HG03103 (cell line): ENCODE measurements around the gene PODXL2.
"Not testable (repeated sequence)": the region's sequence is repeated elsewhere in the genome, so short reads cannot be mapped to it uniquely, and the experiment has no call there.

Experiments used
- ATAC-seq: cut with Tn5 transposase; IDR thresholded peaks from one replicate; pipeline ENCODE4 v1.9.1; 2021; ENCODE audit warnings: low read depth; ENCODE audit not compliant: unreplicated experiment

The PODXL2 gene

GRCh38 chr3:127604546-127605165, 24.3 kb upstream of the PODXL2 start:
- ATAC-seq, result no peak

GRCh38 chr3:127605547-127605946, 23.4 kb upstream of the PODXL2 start:
- not testable (repeated sequence) for ATAC-seq

- ATAC-seq, result no peak
These were observed 22.7 kb upstream of the PODXL2 start for GRCh38 chr3:127606086-127606805.

- ATAC-seq, result no peak
These were observed 21.9 kb upstream of the PODXL2 start for GRCh38 chr3:127606981-127607595.

- ATAC-seq, result no peak
These were observed 21.2 kb upstream of the PODXL2 start for GRCh38 chr3:127607675-127608361.

- ATAC-seq, result no peak
These were observed 20.6 kb upstream of the PODXL2 start for GRCh38 chr3:127608362-127608718.

GRCh38 chr3:127610105-127610504, 18.9 kb upstream of the PODXL2 start:
- no peak for ATAC-seq

- ATAC-seq, result no peak
These were observed 17.7 kb upstream of the PODXL2 start for GRCh38 chr3:127611251-127611650.

- no peak for ATAC-seq
These were observed 16.0 kb upstream of the PODXL2 start for GRCh38 chr3:127612966-127613365.

- ATAC-seq, result no peak
These were observed 15.6 kb upstream of the PODXL2 start for GRCh38 chr3:127613406-127613805.

- ATAC-seq, result no peak
These were observed 13.9 kb upstream of the PODXL2 start for GRCh38 chr3:127614928-127615589.

- no peak for ATAC-seq
These were observed 13.2 kb upstream of the PODXL2 start for GRCh38 chr3:127615631-127616305.

- ATAC-seq, result no peak
These were observed 12.0 kb upstream of the PODXL2 start for GRCh38 chr3:127616836-127617605.

GRCh38 chr3:127618891-127619290, 10.1 kb upstream of the PODXL2 start:
- no peak for ATAC-seq

GRCh38 chr3:127620637-127621375, 8.2 kb upstream of the PODXL2 start:
- ATAC-seq, result no peak

- no peak for ATAC-seq
These were observed 7.0 kb upstream of the PODXL2 start for GRCh38 chr3:127622031-127622430.

- no peak for ATAC-seq
These were observed 6.0 kb upstream of the PODXL2 start for GRCh38 chr3:127622772-127623576.

GRCh38 chr3:127624063-127624462, 4.9 kb upstream of the PODXL2 start:
- no peak for ATAC-seq
